Muscle layer of colon (tissue), 2 donors: ENCODE results near the gene AK9.
"Not testable (repeated sequence)": the region's sequence is repeated elsewhere in the genome, so short reads cannot be mapped to it uniquely, and the experiment has no call there.

Experiments
- H3K27ac ChIP-seq: one replicate; pipeline ENCODE4 v1.7.0; 2013; ENCODE audit warnings: low read depth, mild to moderate bottlenecking, low read length, moderate library complexity
- H3K27me3 ChIP-seq, 2 donors: one replicate each; pipeline ENCODE4 v1.7.0; 2013; ENCODE audit warnings: low read length in 2 of 2, mild to moderate bottlenecking in 2 of 2; ENCODE audit not compliant: insufficient read depth in 2 of 2, control insufficient read depth in 1 of 2
- H3K36me3 ChIP-seq: one replicate; pipeline ENCODE4 v1.7.0; 2013; ENCODE audit warnings: mild to moderate bottlenecking, low read length; ENCODE audit not compliant: insufficient read depth
- H3K4me1 ChIP-seq: one replicate; pipeline ENCODE4 v1.7.0; 2013; ENCODE audit warnings: mild to moderate bottlenecking, low read length; ENCODE audit not compliant: insufficient read depth
- H3K4me3 ChIP-seq, 2 donors: one replicate each; pipeline ENCODE4 v1.7.0; 2013; ENCODE audit warnings: low read length in 2 of 2, low read depth in 1 of 2, mild to moderate bottlenecking in 1 of 2, moderate library complexity in 1 of 2
- H3K9ac ChIP-seq: one replicate; pipeline ENCODE4 v1.7.0; 2013; ENCODE audit warnings: low read length
- H3K9me3 ChIP-seq: one replicate; pipeline ENCODE4 v1.7.0; 2013; ENCODE audit warnings: mild to moderate bottlenecking, low read length
- donor health status: abdominal sarcoma.
- donor health status: Adenocarcinoma of cecum.

AK9 gene

DNA sequence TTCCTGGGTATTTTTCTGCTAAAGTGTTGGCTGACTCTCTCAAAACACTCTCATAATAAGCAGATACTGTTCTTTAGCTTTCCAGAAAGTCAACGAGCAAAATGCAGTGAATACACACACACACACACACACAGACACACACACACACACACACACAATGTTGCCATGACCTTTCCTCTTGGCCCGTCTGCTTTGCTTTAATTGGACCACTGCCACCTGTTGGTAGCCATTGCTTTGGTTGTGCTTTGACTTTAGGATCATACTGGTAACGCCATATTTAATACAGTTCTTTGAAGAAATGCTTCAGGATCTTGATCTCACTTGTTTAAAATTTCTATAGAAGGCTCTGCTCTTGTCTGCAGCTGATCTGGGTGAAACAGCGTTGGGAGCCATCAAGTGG is 4.5 kb upstream of the AK9 start:
- H3K4me1 ChIP-seq = peaks cover 12% of the 10 kb centered on the region
- H3K27me3 ChIP-seq = no peaks in the 10 kb centered on the region
- no peaks in the 10 kb centered on the region for H3K36me3 ChIP-seq
- H3K9me3 ChIP-seq = no peaks in the 10 kb centered on the region
- H3K9ac ChIP-seq = no peak overlapping the region
- no peak overlapping the region for H3K27ac ChIP-seq
- H3K4me3 ChIP-seq = no peak overlapping the region

DNA sequence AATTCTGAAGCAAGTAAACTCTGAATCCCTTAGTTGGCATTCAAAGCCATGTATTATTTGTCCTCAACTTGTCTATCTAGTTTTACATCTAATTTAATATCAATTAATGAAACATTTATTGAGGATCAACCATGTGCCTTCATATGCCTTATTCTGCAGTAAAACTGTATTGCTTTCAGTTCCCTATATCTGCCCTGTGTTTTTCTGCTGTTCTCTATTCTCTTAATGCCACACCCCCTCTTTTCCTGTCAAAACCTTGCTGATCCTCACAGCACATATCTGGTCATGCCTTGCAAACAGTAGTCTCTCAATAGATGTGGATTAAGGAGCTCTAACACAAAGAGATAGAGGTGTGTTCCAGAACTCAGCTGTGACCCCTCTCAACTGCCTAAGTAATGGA is 2.1 kb upstream of the AK9 start:
- no peak overlapping the region for H3K9ac ChIP-seq
- H3K4me1 ChIP-seq = peaks cover 12% of the 10 kb centered on the region
- no peaks in the 10 kb centered on the region for H3K27me3 ChIP-seq
- H3K27ac ChIP-seq = no peak overlapping the region
- no peaks in the 10 kb centered on the region for H3K9me3 ChIP-seq
- H3K36me3 ChIP-seq = no peaks in the 10 kb centered on the region
- no peak overlapping the region for H3K4me3 ChIP-seq

DNA sequence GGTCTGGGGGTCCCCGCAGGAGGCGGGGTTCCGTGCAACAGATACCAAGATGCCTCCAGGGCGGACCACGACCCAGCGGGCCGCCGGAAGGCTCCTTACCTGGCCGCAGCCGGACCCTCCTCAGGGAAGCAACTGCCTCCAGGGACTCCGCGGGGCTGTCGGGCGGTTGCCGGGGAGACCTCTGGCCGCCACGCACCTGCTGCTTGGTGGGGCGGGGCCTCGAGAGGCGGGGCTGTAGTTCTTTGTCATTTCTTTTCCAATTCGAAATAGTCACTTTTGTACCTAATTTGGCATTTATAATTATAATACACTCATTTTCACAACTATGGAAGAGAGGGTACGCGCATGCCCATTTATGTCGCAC is 647 bp downstream of the AK9 start:
- Histone ChIP-seq H3K27me3 (no peaks in the 10 kb centered on the region), H3K9me3 (no peaks in the 10 kb centered on the region), H3K27ac (peak overlapping the region; percentile 82), H3K9ac (peak overlapping the region; percentile 92), H3K4me1 (peaks cover 12% of the 10 kb centered on the region), H3K36me3 (no peaks in the 10 kb centered on the region), H3K4me3 (peak overlapping the region; percentile 71 to 87)

DNA sequence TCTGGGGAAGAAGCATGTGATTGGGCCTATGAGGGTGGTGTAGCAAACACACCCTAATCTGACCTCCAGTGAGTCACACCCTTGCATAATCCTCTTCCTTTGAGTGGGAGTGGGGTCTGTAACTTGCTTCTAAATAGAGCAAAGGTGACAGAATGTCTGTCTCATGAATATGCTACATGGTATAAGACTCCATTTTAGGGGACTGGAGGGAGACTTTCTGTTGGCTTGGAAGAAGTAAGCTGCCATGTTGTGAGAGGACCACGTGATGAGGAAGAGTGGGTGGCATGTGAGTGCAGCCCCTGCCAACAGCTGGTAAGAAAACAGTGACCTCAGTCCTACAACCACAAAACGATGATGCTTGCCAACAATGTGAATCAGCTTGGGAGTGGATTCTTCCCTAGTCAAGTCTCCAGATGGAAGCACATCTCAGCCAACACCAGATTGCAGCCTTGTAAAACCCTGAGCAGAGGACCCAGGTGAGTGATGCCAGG is 3.7 kb downstream of the AK9 start:
- Histone ChIP-seq H3K9me3 (no peaks in the 10 kb centered on the region), H3K4me1 (peaks cover 8% of the 10 kb centered on the region), H3K27ac (no peak overlapping the region), H3K9ac (no peak overlapping the region), H3K4me3 (no peak overlapping the region), H3K27me3 (no peaks in the 10 kb centered on the region), H3K36me3 (no peaks in the 10 kb centered on the region)

DNA sequence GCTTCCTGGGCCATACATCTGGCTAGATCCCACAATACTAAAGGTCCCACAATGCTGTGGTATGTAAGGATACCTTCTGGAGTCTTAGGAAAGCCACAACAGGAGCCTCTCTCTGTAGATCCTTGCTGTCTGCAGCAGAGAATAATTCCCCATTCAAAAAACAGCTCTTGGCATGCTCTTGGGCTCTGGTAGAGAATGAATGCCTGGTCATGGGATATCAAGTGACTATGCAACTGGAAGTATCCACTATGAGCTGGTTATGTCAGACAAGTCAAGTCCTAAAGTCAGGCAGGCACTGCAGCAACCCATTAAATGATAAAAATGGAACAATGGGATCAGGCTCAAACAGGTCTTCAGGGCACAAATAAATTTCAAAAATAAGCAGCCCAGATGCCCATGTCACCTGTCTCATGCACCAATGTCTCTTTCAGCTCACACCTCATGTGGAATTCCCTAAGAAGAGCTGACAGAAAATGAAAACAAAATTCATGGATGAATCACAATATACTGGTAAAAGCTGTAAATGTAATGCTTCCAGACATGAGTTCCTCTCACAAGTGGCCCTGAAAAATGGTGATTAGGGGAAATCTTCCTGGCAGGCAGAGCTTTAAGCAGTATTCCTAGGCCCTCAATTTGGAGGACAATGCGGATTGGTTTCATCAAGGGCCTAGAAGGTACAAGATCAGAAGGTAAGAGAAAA is 4.3 kb downstream of the AK9 start:
- peaks cover 2% of the 10 kb centered on the region for H3K4me1 ChIP-seq
- H3K9me3 ChIP-seq = no peaks in the 10 kb centered on the region
- H3K4me3 ChIP-seq = no peak overlapping the region
- H3K36me3 ChIP-seq = no peaks in the 10 kb centered on the region
- H3K9ac ChIP-seq = no peak overlapping the region
- H3K27me3 ChIP-seq = no peaks in the 10 kb centered on the region
- no peak overlapping the region for H3K27ac ChIP-seq

DNA sequence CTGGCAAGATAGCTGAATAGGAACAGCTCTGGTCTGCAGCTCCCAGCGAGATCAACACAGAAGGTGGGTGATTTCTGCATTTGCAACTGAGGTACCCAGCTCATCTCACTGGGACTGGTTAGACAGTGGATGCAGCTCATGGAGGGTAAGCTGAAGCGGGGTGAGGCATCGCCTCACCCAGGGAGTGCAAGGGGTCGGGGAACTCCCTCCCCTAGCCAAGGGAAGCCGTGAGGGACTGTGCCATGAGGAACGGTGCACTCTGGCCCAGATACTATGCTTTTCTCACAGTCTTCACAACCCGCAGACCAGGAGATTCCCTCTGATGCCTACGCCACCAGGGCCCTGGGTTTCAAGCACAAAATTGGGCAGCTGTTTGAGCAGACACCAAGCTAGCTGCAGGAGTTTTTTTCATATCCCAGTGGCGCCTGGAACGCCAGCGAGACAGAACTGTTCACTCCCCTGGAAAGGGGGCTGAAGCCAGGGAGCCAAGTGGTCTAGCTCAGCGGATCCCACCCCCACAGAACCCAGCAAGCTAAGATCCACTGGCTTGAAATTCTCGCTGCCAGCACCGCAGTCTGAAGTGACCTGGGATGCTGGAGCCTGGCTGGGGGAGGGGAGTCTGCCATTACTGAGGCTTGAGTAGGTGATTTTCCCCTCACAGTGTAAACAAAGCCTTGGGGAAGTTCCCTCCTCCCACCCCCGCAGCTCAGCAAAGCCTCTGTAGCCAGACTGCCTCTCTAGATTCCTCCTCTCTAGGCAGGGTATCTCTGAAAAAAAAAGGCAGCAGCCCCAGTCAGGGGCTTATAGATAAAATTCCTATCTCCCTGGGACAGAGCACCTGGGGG is 12.1 kb downstream of the AK9 start:
- not testable (repeated sequence) for H3K9me3 ChIP-seq, H3K4me3 ChIP-seq, H3K36me3 ChIP-seq, H3K27ac ChIP-seq, H3K9ac ChIP-seq, H3K27me3 ChIP-seq, H3K4me1 ChIP-seq

DNA sequence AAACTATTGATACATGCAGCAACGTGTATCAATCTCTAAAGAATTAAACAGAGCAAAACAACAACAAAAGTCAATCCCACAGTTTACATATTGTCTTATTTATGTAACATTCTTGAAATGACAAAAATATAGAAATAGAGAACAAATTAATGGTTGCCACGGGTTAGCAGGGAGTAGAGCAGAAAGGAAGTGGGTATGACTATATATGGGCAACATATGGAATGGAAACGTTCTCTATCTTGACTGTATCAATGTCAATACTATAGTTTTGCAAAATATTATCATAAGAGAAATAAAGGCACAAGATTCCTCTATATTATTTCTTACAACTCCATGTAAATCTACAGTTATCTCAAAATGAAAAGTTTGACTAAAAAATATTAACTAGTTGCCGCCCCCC is 12.8 kb downstream of the AK9 start:
- Histone ChIP-seq H3K27me3 (no peaks in the 10 kb centered on the region), H3K4me3 (no peak overlapping the region), H3K27ac (no peak overlapping the region), H3K36me3 (no peaks in the 10 kb centered on the region), H3K4me1 (no peaks in the 10 kb centered on the region), H3K9ac (no peak overlapping the region), H3K9me3 (no peaks in the 10 kb centered on the region)

DNA sequence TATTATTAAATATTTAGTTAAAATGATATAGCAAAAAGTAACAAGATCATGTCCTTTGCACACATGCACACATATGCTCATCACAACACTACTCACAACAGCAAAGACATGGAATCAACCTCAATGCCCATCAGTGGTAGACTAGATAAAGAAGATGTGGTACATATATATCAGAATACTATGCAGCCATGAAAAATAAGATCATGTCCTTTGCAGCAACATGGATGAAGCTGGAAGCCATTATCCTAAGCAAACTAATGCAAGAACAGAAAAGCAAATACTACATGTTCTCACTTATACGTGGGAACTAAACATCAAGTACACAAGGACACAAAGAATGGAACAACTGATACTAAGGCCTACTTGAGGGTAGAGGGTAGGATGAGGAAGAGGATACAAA is 14.3 kb downstream of the AK9 start:
- no peaks in the 10 kb centered on the region for H3K27me3 ChIP-seq
- H3K4me3 ChIP-seq = no peak overlapping the region
- no peaks in the 10 kb centered on the region for H3K36me3 ChIP-seq
- no peak overlapping the region for H3K9ac ChIP-seq
- H3K27ac ChIP-seq = no peak overlapping the region
- H3K4me1 ChIP-seq = no peaks in the 10 kb centered on the region
- H3K9me3 ChIP-seq = no peaks in the 10 kb centered on the region

DNA sequence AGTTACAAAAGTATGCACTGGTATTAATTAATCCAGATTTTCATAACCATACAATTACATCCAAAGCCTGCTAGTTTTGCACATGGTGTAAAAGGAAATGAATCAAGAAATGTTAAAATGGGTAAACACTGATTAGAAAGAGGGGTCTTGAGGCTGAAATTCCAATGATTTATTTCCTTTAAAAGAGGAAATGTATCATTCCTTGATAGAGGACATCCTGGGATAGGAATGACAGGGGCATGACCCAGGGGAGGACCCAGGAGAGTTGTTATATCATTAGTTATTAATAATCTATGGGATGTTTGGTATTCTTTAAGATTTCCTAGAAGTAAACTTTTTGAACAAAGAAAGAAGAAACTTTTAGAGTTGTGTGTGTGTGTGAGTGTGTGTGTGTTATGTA is 18.2 kb downstream of the AK9 start:
- H3K9me3 ChIP-seq = no peaks in the 10 kb centered on the region
- no peaks in the 10 kb centered on the region for H3K36me3 ChIP-seq
- H3K27ac ChIP-seq = no peak overlapping the region
- no peaks in the 10 kb centered on the region for H3K4me1 ChIP-seq
- no peaks in the 10 kb centered on the region for H3K27me3 ChIP-seq
- no peak overlapping the region for H3K4me3 ChIP-seq
- no peak overlapping the region for H3K9ac ChIP-seq

DNA sequence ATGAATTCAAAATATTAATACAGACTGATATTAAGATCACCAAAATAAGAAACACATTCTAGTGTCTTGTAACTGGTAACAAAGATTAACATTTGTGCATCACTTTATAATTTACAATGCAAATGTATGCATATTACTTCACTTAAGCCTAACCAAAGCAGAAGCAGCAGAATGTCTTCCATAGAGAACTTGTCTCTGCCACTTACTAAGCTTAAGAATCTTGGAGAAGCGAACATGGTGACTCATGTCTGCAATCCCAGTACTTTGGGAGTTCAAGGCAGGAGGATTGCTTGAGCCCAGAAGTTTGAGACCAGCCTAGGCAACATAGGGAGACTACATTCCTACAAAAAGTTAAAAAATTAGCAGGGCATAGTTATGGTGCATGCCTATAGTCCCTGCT is 18.8 kb downstream of the AK9 start:
- Histone ChIP-seq H3K27me3 (no peaks in the 10 kb centered on the region), H3K4me1 (no peaks in the 10 kb centered on the region), H3K36me3 (no peaks in the 10 kb centered on the region), H3K4me3 (no peak overlapping the region), H3K27ac (no peak overlapping the region), H3K9me3 (no peaks in the 10 kb centered on the region), H3K9ac (no peak overlapping the region)

DNA sequence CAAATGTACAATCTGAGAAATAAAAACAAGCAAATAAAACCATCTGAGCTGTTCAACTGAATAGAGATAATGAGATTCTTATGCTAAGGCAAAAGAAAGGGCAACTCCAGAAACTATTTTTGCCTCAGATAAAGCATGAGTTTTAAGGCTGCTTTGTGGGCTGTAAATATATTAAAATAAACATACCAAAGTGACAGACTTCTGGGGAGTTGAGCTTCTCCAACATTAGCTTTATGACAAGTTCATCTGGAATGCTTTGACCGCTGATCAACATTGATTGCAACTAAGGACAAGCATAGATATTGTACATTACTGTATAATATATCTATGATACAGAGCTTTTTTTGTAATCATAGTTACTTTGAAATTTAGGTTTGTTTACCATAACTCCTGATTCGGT is 19.3 kb downstream of the AK9 start:
- no peak overlapping the region for H3K9ac ChIP-seq
- no peaks in the 10 kb centered on the region for H3K9me3 ChIP-seq
- H3K4me1 ChIP-seq = no peaks in the 10 kb centered on the region
- H3K36me3 ChIP-seq = no peaks in the 10 kb centered on the region
- no peaks in the 10 kb centered on the region for H3K27me3 ChIP-seq
- no peak overlapping the region for H3K4me3 ChIP-seq
- H3K27ac ChIP-seq = no peak overlapping the region

DNA sequence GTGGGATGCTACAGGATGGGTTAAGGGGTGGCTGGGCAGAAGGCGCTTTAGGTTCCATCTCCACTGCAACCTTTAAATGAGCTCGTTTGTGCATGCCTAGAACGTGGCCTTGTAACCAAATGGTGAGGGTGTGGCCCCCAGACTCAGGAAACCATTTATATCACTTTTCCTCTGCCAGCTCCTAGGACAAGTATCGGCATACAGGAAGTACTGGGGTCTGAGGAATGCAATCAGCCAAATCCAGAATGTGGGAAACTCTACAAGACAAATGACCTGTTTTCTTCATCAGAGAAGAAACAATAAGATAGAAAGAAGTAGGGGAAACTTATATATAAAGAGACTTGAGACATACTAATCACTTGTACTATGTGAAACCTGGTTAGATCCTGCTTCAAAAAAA is 21.2 kb downstream of the AK9 start:
- no peak overlapping the region for H3K4me3 ChIP-seq
- no peak overlapping the region for H3K9ac ChIP-seq
- H3K4me1 ChIP-seq = no peaks in the 10 kb centered on the region
- no peak overlapping the region for H3K27ac ChIP-seq
- H3K9me3 ChIP-seq = no peaks in the 10 kb centered on the region
- H3K27me3 ChIP-seq = no peaks in the 10 kb centered on the region
- H3K36me3 ChIP-seq = no peaks in the 10 kb centered on the region
